Subcutaneous adipose tissue (tissue), 4 donors: Measurements from ENCODE around the gene ZNF575. TPM values are rescaled to one million over a fixed set of nuclear protein-coding genes. Genes with fewer than 3 reads are reported as not detected.

Experiments
- total RNA-seq, 4 donors: library from RNA; depleted of rRNA; stranded (reverse); fragments of >200 nt; gene quantifications; one replicate each; pipeline ENCODE4 v1.1.0, GENCODE V29; 2016
- TF ChIP-seq, protein P1 (sequence below): fragments of 450-650 bp; IDR thresholded peaks from one replicate; pipeline ENCODE4 v1.5.1; 2016; ENCODE audit warnings: low read depth, mild to moderate bottlenecking, control low read depth, antibody characterized with exemption, moderate library complexity

The ZNF575 gene
- total RNA-seq, 4 donors from 2014 or later, result 0.44 to 3.2 TPM; not detected in 2

DNA sequence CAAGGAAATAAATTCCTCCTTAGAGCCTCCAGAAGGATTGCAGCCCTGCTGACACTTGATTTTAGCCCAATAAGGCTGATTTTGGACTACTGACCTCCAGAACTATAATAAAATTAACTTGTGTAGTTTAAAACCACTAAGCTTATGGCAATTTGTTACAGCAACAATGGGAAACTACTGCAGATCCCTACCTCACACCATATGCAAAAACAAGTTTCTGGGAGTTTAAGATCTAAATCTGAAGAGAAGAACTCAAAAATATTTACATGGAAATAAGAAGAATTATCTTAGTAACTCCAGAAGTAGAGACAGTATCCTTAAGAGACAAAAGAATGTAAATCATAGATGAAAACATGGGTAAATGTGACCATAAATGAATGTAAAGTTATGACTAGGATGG is 5.9 kb downstream of the ZNF575 start:
- TF ChIP-seq, protein P1, sequence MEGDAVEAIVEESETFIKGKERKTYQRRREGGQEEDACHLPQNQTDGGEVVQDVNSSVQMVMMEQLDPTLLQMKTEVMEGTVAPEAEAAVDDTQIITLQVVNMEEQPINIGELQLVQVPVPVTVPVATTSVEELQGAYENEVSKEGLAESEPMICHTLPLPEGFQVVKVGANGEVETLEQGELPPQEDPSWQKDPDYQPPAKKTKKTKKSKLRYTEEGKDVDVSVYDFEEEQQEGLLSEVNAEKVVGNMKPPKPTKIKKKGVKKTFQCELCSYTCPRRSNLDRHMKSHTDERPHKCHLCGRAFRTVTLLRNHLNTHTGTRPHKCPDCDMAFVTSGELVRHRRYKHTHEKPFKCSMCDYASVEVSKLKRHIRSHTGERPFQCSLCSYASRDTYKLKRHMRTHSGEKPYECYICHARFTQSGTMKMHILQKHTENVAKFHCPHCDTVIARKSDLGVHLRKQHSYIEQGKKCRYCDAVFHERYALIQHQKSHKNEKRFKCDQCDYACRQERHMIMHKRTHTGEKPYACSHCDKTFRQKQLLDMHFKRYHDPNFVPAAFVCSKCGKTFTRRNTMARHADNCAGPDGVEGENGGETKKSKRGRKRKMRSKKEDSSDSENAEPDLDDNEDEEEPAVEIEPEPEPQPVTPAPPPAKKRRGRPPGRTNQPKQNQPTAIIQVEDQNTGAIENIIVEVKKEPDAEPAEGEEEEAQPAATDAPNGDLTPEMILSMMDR, result no peak

DNA sequence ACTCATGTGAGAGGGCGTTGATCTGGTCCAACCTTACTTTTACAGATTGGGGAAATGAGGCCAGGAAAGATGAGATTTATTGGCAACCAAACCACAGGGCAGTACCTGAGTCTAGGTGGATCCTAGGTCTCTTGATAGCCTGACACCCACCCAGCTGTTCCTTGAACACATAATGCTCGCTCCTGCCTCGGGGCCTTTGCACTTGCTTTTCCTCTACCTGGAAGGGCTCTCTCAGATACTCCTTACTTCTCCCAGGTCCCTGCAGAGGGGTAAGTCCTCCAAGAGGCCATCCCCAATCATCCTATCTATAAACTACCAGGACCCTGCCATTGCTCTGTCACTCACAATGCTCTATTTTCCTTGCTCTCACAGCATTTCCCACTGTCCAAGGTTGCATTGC is 7.4 kb downstream of the ZNF575 start:
- TF ChIP-seq, protein P1, result no peak

DNA sequence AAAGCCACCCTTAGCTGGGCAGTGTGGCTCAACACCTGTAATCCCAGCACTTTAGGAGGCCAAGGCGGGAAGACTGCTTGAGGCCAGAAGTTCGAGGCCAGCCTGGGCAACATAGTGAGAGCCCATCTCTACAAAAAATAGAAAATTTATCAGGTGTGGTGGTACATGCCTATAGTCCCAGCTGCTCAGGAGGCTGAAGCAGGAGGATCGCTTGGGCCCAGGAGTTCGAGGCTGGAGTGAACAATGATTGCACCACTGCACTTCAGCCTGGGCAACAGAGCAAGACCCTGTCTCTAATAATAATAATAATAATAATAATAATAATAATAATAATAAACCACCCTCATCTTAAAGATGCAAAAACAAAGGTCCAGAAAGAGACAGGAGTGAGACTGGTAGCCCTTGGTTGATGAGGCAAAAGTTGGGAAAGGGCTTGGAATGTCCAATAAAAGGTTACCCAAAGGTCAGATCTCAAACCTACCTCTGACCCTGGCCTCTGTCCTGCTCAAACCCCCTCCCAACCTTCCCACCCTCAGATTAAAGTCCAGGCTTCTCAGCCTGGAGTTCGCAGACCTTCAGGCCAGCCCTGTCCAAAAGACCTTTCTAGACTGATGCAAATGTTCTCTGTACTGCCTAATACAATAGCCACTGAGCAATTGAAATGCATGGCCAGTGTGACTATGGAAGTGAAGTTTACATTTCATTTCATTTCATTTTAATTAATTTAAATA is 9.1 kb downstream of the ZNF575 start:
- TF ChIP-seq, protein P1, result no peak

DNA sequence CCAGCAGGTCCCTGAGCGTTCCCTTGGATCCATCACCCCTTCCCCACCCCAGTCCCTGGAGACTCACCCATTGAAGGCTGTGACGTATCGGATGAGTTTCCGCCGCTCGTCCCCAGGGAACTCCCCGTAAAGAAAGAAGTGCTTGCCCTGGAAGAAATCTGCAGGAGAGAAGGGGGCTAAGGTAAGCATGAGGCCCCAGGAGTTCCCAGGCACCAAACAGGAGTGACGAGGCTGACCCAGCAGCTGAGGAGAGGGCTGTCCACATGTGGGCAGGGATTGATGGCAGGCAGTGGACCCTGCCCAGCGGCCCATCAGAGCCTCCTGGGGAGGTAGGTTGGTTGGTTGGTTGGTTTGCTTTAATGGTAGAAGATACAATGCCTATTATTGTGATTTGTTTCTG is 11.1 kb downstream of the ZNF575 start:
- TF ChIP-seq, protein P1, result no peak

DNA sequence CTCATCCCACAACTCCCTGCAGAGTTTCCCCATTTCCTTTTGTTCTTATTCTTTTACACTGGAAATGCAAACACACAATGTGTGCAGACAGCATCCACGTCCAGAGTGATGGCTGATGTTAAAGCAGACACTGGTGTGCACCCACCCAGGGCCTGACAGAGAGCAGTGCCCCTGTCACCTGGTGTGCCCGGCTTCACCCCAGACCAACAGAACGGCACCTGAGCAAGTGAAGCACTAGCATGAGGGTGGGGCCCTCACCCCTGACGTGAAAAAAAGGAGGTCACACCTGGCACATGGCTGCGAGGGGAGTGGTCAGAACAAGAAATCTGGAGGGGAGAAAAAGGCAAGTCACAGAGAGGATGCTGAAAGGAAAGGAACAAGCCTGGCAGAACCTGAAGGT is 12.3 kb downstream of the ZNF575 start:
- TF ChIP-seq, protein P1, result no peak

DNA sequence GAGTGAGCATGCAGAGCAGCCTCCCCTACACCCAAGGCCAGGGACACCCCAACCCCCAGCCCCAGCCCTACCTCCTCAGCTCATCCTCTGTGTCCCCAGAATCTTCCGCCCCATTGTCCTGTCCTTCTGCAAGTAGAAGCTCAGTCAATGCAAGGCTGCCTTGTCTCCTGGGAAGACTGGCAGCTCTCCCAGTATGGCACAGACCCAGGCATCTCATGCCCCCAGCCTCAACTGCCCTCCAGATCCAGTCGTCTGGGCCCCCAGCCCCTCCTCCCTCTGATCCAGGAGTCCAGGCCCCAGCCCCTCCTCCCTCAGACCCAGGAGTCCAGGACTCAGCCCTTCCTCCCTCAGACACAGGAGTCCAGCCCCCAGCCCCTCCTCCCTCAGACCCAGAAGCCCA is 13.0 kb downstream of the ZNF575 start:
- TF ChIP-seq, protein P1, result no peak

DNA sequence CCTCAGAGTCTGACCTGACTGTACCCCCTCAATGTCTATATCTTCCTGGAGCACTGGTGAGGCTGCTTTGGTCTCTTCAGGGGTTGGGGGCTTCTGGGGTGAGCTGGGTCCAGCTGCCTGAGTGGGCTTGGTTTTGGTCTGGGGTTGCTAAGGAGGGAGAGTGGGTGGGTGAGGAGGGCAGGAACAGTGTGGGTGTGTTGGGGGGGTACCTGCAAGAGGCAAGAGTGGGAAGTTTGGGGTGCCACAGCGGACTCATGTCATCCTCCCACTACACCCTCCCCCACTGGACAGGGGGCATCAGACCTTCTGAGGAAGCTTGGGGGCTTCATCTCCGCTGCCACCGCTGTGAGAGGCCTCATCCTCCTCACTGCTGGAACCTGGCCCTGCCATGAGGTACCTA is 13.6 kb downstream of the ZNF575 start:
- TF ChIP-seq, protein P1, result no peak
